AG04450 (cell line): ENCODE results near the gene PKNOX2. TPM values are rescaled to one million over a fixed set of nuclear protein-coding genes. Genes with fewer than 3 reads are reported as not detected.

Experiments used
- CTCF ChIA-PET: fragments of 300-600, 350-600 bp; formaldehyde crosslinking; extraction: SDS; loops from one replicate; lab custom pipeline; 2022; ENCODE audit warnings: antibody characterized with exemption, inconsistent platforms; lab: Charles Lee
- POLR2A ChIA-PET: fragments of 350-600 bp; formaldehyde crosslinking; extraction: SDS; loops from one replicate; lab custom pipeline; 2021; ENCODE audit warnings: antibody characterized with exemption, inconsistent platforms; lab: Yijun Ruan, JAX
- DNase-seq: peaks from one replicate; pipeline ENCODE4 v3.0.0-alpha.2; 2011; ENCODE audit warnings: low read depth, low spot score
- H3K27ac ChIP-seq: one replicate; pipeline ENCODE4 v1.5.1; 2012; ENCODE audit warnings: low read depth, low read length, control low read depth
- H3K27me3 ChIP-seq: one replicate; pipeline ENCODE4 v1.6.0; 2012; ENCODE audit warnings: low read length; ENCODE audit not compliant: control insufficient read depth, insufficient read depth
- H3K4me3 ChIP-seq: 2 replicates; pipeline ENCODE4 v1.5.1; 2011; ENCODE audit warnings: mild to moderate bottlenecking, low read depth, low read length, control low read depth
- H3K9me3 ChIP-seq: 2 replicates; pipeline ENCODE4 v1.5.1; 2012; ENCODE audit warnings: low read length; ENCODE audit not compliant: control insufficient read depth, insufficient read depth
- CTCF ChIP-seq: IDR thresholded peaks from 2 replicates; pipeline ENCODE4 v1.5.1; 2011; ENCODE audit warnings: low read depth, low read length, control low read depth, inconsistent platforms
- polyA plus RNA-seq: library from polyadenylated mRNA; depleted of rRNA; stranded (reverse); fragments of >200 nt; gene quantifications from 2 replicates; pipeline ENCODE4 v1.2.3, GENCODE V29; 2011

PKNOX2 gene
- polyA plus RNA-seq, 1 experiment, result 3.0 TPM

- no peak overlapping the region for H3K27ac ChIP-seq
- no peaks in the 10 kb centered on the region for H3K9me3 ChIP-seq
- CTCF ChIA-PET, result no interaction called here
- no peak overlapping the region for H3K4me3 ChIP-seq
- no peak for DNase-seq
- POLR2A ChIA-PET, result no interaction called here
- peaks cover 9% of the 10 kb centered on the region for H3K27me3 ChIP-seq
- TF ChIP-seq CTCF, result no peak
Measured at GRCh38 chr11:125369808-125370207, 205.3 kb downstream of the PKNOX2 start.

- no peak for DNase-seq
- Histone ChIP-seq H3K27ac (no peak overlapping the region), H3K27me3 (peaks cover 9% of the 10 kb centered on the region), H3K9me3 (no peaks in the 10 kb centered on the region), H3K4me3 (no peak overlapping the region)
- no peak for TF ChIP-seq CTCF
- POLR2A ChIA-PET, result no interaction called here
- CTCF ChIA-PET, result interaction anchor here (1.0 kb wide), 1 partner anchor 25 kb away, joined by 4 read pairs; no protein-coding TSS in a partner anchor
Measured at GRCh38 chr11:125370561-125371389, 206.2 kb downstream of the PKNOX2 start.

GRCh38 chr11:125371431-125371935 is 206.9 kb downstream of the PKNOX2 start:
- no peak for DNase-seq
- CTCF ChIA-PET, result interaction anchor here (0.7 to 2.7 kb wide), 2 partner anchors 7 to 535 kb away, joined by 3 to 8 read pairs; no protein-coding TSS in a partner anchor
- Histone ChIP-seq H3K27me3 (peaks cover 9% of the 10 kb centered on the region), H3K9me3 (no peaks in the 10 kb centered on the region), H3K27ac (no peak overlapping the region), H3K4me3 (no peak overlapping the region)
- TF ChIP-seq CTCF, result no peak
- POLR2A ChIA-PET, result no interaction called here

GRCh38 chr11:125372088-125372487 is 207.5 kb downstream of the PKNOX2 start:
- Histone ChIP-seq H3K9me3 (no peaks in the 10 kb centered on the region), H3K27ac (no peak overlapping the region), H3K27me3 (peaks cover 9% of the 10 kb centered on the region), H3K4me3 (no peak overlapping the region)
- TF ChIP-seq CTCF, result no peak
- ChIA-PET POLR2A (no interaction called here), CTCF (interaction anchor here (0.7 to 3.4 kb wide), 4 partner anchors 8 to 536 kb away, joined by 3 to 15 read pairs (median 6); no protein-coding TSS in a partner anchor)
- no peak for DNase-seq

- TF ChIP-seq CTCF, result no peak
- Histone ChIP-seq H3K9me3 (no peaks in the 10 kb centered on the region), H3K27me3 (peaks cover 9% of the 10 kb centered on the region), H3K4me3 (no peak overlapping the region), H3K27ac (no peak overlapping the region)
- DNase-seq, result no peak
- ChIA-PET POLR2A (no interaction called here), CTCF (interaction anchor here (0.8 to 3.4 kb wide), 4 partner anchors 9 to 231 kb away, joined by 3 to 15 read pairs (median 6); no protein-coding TSS in a partner anchor)
Measured at GRCh38 chr11:125372911-125373310, 208.4 kb downstream of the PKNOX2 start.
